GM12891 (cell line): ENCODE data around the gene CDH23.

Experiments used
- POLR2A ChIP-seq: IDR thresholded peaks from 2 replicates; pipeline ENCODE4 v1.6.1; 2011; ENCODE audit warnings: low read depth, low read length, control low read depth
- POLR2AphosphoS5 ChIP-seq: IDR thresholded peaks from 2 replicates; pipeline ENCODE4 v1.6.1; 2011; ENCODE audit warnings: low read depth, low read length, control low read depth
- SPI1 ChIP-seq: IDR thresholded peaks from 2 replicates; pipeline ENCODE4 v1.6.1; 2011; ENCODE audit warnings: low read depth, low read length, control low read depth

GRCh38 chr10:71766717-71767419 lies 370.1 kb downstream of the CDH23 start:
- TF ChIP-seq POLR2A, result no peak
- TF ChIP-seq POLR2AphosphoS5, result no peak
- no peak for TF ChIP-seq SPI1
